Cortex of kidney (tissue), 1 donor: Measurements from ENCODE around the gene ZNF341.

Source experiments
- DNase-seq: peaks from one replicate; lab custom pipeline; 2025; lab: John Stamatoyannopoulos, UW

ZNF341 gene

DNA sequence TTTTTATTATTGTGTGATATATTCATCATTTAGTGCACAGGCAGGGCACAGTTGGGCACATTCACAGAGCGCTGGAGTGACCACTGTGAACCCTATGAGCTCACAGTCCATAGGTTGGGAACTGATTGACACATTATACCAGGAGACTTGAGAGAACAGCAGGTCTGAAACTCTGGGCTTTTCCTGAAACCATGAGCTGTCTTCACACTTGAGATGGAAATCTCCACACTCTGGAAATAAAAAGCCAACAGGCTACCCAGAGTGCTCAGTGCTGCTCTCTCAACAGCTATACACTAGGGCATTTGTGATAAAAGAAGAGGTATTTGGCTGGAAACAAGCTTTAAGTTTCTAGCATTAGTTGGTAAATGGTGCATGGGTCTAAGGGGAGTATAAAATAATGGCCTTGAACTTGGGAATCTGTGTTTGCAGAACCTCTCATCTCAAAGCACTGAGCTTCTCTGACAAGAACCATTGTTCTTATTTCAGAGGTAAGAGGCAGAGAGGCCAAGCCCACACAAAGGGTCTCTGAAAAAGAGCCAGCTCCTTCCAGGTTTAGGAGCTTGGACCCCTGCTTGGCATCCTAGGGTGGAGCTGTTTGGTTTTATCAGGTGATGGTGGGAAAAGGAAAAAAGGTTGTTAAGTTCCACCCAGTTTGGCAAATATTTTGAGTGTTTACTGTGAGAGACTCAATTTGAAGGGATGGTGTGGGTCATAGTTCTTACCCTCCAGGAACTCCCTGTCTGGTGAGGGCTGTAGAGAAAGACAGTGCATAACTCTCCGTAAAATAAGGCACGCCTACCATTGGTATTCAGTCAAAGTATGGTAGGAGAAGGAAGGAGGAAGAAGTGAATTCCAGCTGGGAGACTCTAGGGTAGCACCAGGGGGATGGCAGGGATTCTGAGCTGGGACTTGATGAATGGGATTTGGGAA, 93.8 kb downstream of the ZNF341 start:
- DNase-seq = no peak

DNA sequence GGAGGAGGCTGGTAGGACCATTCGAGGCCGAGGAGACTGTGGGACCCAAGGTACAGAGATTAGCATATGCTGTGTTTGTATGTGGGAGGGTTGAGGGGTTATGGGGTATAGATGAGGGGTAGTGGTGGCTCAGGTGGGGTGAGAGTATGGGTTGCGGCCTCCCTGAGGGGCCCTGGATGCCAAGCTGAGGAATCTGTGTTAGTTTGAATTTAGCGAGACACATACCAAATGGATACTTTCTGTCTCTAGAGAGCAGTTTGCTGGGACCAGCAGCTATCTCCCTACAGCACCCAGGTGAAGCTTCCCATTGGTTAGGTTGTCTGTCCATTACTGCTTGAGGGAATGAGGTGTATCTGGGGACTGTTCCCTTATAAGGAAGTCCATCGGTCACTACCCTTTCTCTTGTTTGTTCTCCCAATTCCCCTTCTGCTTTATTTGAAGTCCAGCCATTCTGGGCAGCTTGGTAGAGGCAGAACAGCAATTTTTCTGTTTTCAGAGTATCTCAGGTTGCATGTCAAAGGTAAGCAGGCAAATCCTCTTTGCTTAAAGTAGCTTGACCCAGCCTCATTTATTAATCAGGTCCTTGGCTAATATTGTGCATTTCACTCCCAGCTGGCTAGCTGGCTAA, 94.6 kb downstream of the ZNF341 start:
- DNase-seq = no peak

DNA sequence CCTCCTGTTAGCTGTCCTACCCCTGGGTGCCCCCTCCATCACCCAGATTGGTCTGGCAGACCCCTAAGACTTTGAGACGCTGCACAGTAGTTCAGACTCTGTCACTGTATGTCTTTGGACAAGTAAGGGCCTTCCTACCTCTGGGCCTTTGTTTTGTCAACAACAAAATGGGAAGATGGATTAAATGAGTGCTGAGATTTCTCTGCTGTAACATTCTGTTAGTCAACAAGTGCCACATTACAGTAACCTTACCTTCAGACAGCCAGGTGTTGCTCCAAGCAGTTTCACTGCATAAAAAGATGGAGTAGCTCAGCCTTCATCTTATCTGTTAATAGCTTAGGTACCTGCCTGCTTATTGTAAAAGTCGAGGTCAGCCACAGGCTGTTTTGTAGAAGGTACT, 95.3 kb downstream of the ZNF341 start:
- no peak for DNase-seq

DNA sequence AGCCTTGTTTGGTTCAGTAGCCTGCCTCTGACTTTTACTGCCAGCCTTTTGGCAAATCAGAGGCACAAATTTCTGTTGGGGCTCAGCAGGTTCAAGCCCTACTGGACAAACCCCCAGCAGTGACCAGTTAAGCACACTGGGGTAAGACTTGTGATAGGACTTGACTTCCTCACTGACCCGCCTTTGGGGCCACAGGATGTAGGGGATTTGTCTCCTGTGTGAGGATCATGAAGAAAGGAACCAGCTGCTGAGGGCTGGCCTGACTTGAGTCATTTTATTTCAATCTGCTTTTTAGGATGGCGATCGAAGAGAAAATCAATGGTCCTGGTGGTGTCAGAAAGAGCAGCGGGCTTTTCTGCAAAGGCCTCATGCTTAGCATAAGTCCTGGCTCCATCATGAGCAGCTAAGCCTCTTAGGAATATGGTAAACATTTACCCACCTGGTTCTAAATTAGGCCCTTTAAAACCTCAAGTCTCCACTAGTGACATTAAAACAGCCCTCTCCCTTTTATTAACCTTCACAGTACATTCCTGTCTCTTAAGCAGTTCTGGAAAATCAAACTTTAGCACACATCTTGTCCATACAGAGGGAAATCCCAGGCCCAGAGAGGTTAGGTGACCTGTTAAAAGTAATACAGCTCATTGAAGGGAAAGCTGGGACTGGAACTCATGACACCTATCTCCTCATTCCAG, 96.0 kb downstream of the ZNF341 start:
- no peak for DNase-seq

DNA sequence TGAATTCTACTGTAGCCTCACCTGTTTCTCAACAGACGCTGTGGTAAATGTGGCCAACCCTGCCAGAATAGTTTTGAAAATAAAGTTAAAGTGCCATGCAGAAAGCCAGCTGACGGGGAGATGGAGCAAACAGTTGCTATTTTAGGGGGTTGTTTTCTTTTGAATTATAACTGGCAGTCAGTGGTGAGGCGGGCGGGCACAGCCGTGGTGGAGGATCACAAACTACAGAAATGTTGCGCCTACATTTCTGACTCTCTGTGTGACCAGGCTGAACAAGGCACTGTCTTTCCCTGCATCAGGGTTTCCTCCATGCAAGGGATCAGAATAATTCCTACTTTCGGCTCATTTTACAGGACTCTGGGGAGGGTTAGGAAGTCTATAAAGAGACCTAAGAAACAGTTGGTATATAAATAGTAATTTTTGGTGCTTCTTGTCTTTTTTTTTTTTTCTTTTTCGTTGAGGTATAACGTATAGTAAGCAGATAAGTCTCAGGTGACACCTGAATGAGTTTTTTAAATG, 96.6 kb downstream of the ZNF341 start:
- no peak for DNase-seq

DNA sequence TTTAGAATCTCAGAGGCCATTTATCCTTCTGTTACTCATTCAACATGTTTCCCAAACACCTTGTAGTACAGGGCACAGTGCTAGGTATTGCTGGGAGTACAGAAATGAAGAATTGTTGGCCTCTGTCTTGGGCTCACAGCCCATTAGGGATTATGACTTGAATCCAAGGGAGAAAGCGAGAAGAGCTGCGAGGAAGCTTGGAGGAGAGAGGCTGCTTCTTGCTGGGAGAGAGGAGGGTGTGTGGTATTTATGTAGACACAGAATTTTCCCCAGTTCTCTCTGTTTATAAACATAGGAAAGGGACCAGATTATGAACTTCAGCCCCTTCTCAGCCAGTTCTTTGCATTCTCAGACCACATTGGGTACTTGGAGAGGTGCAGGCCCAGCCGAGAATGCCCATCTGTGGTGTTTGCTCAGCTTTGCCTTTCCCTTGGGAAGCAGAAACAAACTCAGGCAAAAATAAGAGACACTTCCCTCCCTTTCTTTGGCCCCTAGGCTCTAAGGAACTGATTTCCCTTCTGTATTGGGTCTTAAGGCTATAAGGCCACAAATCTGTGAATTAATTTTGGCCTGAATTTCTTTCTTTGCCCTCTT, 97.3 kb downstream of the ZNF341 start:
- DNase-seq = no peak

DNA sequence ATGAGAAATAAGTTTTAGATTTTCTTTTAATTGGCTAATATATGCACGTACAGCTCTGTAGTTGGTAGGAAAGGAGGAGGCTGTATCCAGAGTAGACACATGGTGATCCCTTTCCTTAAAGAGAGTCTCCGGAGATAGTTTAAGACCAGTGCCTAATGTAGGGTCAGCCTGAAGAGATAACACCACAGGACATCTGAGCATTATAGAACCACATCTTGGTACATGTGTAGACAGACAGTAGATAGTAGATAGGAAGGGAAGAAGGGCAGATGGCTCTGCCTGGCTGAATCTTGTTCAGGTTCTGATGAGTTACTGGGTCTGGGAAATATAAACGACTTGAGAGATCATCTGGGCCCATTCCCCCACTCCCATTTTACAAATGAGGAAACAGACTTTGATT, 97.8 kb downstream of the ZNF341 start:
- DNase-seq = no peak

DNA sequence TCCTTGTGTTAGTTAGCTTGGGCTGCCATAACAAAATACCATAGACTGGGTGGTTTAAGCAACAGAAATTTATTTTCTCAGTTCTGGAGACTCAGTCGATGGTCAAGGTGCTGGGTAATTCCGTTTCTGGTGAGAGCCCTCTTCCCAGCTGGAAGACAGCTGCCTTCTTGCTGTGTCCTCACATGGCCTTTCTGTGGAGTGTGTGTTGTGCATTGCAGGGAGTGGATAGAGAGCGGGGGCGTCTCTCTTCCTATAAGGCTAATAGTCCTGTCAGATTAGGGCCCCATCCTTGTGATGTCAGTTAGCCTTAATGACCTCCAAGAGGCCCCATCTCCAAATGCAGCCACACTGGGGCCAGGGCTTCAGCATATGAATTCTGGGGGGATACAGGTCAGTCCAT, 98.6 kb downstream of the ZNF341 start:
- no peak for DNase-seq

DNA sequence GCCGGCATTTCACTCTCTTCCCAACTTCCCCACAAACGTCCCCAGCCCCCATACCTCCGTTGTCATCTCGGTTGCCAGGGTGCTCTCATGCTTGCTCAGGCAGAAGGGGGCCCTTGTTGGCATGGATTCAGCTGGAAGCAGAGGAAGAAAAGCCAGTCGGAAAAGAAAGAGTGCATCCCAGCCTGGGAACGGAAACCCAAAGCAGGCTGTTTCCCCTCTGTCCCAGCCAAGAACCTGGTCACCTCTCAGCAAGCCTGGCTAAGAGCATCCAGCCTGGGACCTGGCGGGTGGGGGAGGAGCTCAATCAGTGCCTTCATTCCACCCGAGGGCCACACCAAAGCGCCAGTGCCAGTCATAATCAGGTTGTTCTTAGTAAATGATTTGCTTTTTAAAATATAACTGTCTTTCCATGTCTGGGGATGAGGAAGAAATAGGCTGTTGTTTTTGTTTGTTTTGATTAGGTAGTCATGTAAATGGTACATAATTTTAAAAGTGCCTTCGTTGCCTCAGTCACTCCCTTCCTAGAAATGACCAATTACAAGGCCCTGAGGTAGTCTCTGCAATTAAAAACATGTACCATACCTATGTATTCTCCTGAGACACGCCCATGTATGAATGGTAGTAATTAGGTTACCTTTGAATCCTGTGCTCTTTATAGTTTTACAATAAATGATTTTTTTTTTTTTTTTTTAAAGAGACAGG, 100.5 kb downstream of the ZNF341 start:
- no peak for DNase-seq

DNA sequence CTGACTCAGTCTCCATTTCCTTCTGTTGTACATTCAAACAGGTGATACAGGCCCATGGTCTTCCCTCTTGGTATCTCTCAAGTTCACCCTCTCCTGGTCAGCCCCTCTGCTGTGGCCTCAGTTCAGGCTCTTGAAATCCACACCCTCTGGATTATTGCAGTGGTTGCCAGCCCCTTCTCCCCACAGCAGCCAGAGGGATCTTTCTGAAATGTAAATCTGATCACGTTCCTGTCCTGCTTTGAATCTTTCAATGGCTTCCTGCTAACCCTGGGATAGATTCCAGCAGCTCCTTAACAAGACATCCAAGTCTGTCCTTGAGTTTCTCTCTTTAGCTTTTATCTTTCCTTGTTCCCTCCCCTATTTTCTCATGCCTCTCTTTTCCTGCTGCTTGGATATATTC, 101.5 kb downstream of the ZNF341 start:
- DNase-seq = no peak

DNA sequence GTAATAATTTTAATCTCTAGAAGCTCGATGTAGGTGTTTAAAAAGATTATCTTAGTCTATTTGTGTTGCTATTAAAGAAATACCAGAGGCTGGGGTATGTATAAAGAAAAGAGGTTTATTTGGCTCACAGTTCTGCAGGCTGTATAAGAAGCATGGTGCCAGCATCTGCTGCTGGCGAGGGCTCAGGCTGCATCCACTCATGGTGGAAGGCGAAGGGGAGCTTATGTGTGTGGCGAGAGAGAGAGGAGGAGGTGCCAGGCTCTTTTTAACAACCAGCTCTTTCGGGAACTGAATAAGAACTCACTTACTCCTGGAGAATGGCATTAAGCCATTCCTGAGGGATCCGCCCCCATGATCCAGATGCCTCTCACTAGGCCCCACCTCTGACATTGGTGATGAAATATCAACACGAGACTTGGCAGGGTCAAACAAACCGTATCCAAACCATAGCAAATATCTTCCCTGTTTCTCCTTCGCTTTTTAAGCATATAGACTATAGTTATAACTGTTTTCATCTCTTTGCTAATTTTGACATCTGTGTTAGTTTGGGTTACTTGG, 103.9 kb downstream of the ZNF341 start:
- no peak for DNase-seq

DNA sequence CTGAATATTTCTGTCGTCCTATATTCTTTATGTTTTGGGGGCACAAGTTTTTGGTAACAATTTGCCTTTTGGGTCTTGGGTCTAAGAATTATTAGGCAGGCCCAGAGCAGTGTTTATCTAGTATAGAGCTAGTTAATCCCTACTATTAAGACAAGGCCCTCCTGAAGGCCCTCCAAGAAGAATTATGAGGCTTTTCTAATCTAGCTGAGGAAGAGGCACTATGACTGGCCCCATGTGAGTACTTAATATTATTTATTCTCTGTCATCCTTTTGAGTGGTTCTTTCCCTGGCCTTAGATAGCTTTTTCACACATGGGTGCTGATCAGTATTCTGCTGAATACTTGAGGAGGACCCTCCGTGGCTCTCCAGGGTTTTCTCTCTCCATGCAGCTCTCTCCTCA, 104.5 kb downstream of the ZNF341 start:
- DNase-seq = no peak

DNA sequence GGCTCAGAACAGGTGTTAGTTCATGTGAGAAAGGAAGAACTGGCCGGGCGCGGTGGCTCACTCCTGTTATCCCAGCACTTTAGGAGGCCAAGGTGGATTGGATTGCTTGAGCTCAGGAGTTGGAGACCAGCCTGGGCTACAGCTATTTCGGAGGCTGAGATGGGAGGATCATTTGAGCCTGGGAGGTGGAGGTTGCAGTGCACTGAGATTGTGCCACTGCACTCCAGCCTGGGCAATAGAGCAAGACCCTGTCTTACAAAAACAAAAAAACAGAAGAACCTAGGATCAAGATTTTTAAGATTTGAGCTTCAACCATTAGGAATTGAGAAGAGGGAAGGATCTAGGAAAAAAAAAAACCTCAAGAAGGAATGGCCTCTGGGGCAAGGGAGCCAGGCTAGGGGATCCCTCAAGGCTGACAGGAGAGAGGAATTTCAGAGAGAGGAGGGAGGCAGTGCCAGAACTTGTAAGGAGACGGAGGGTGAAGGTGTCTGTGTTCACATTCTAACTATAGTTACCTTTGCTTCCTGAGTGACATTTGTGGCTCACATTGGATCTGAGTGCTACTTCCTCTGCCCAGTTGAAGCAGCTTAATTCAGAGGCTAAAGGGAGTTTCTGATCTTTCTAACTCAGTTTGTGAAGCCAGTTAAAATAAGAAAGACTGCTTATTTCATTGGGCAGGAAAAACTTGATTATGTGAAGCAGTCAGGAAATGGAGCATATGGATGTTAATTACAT, 105.5 kb downstream of the ZNF341 start:
- DNase-seq = no peak

DNA sequence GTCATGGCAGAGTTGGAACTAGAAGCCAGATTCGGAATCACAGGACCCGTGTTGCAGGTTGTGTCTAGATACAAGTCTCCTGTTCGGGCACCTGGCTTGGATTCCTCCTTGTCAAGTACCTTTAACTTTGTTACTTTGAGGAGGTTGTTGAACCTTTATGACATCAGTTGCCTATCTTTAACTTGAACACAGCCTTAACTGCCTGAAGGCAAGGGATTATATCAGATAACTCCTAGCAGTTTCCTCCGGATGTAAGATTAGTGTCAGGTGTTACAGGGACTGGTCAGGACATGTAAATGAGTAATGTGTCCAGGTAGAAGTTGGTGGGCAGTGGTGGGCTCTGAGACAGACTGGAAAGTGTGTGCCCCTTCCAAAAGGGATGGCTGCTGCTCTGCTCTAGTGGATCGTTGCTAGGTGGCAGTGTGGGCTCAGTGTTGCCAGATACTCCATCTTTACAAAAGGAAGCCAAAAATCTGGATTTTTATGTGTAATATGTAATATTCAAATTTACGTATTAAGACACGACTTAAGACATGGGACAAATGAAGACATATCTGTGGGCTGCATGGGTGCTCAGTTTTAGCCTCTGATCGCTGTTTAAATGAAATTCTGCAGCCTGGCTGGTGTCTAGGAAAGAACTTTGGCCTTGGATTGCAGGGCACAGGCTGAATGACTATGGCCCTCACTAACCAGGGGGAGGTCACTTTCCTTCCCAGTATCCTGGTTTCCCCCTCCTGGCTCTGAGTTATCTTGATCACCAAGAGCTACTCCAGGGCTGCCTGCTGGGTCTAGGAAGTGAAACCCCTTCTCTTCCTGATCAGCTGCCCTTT, 106.5 kb downstream of the ZNF341 start:
- DNase-seq = no peak

DNA sequence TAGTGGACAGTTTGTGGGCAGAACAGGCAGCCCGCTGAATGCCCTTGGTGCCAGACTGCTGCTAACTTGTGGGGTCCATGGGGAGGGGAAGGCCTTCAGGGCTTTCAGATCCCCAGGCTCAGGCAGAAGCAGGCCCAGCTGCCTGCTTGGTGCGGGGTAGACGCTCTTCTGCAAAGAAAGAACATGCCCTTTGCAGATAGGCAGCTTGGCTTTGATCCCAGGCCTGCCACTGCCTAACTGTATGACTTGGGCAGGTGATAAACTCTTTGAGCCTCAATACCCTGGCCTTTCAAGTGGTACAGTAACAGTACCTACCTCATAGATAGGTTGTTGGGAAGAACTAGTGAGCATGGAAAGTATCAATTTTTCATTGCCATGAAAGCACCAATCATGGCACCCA, 107.8 kb downstream of the ZNF341 start:
- no peak for DNase-seq

DNA sequence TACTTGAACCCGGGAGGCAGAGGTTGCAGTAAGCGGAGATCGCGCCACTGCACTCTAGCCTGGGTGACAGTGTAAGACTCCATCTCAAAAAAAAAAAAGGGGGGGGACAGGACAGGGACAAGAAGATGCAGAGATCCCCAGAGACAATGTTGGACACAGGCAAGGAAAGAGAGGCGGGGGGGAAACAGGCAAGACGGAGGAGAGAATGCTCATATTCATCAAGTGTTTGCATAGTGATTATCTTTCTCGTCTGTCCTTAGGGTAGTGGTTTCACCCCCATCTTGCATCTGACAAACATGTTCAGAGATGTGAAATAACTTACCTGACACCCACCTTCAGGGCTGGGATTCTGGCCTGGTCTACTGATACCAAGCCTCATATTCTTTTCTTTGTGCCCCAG, 108.4 kb downstream of the ZNF341 start:
- DNase-seq = no peak

DNA sequence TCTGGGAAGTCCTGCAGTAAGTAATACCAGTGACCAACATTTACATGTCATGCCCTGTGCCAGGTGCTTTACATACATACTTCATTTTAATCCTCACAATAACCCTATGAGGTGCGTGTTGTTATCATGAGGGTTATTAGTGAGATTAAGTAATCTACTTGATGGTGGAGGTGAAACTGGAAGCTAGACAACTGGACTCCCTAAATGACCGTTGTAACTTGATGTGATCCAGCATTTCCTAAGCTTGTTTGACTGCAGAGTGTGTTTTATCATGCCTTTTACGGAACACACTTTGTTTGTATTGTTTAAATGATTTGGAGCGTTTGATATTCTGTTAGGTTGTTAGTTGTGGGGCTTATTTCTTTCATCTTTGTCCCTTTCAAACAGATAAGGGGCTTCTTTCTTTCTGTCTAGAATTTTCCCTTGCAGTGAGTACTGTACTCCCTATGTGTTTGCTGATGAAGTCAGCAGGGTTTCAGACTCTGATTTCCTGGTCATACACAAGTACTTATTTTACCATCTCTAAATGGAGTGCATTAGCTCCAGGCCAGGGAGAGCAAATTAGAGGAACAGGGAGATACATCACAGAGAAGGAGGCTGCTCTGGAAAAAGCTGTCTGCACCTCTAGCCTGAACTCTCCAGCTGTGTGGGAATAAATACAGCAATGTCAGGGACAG, 109.1 kb downstream of the ZNF341 start:
- DNase-seq = no peak

DNA sequence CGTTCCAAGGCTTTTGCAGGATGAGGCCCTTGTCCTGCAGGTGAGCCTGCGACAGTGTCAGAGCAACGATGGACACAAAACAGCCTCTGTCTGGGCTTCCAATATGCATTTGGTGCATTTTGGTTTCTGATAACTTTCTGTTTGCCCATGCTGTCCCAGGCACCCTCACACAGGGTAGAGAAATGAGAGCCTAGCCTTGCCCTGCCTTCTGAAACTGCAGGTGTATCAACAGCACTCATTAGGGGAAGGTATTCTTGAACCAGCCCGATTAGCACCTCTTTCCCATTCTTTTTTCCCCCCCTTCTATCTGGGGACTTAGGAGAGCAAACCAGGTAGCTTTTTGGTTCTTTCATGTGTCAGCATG, 109.6 kb downstream of the ZNF341 start:
- DNase-seq = no peak
